ENCODE results near the gene RD3L.
A peak's percentile ranks its signal among the peaks of the same experiment; 100 is the strongest.

Gene RD3L

DNA sequence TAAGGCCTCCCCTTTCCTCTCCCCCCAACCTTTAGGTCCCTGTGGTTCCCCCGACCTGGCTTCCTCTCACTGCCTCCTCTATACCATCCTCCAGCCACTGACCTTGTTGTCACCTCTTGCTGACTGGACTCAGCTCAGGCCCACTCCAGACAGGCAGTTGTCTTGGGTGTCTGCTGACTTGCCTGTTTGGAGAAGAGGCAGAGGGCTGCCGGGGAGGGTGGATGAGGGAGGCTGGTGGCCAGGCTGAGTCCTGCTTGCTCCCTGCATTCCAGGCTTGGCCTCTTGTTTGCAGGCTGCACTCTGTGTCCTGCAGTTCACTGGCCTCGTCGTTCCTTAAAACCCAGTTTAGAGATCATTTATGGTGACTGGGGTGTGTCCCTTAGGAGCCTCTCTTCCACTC is 31.0 kb upstream of the RD3L start:
- H3K27me3 ChIP-seq (replicated peaks in 2 of 5; ENCODE audit: control insufficient read depth in 4 of 5, insufficient read depth in 5 of 5, low read length in 4 of 5): no peaks in the 10 kb centered on the region
- no peaks in the 10 kb centered on the region for H3K4me1 ChIP-seq (ENCODE audit: control extremely low read depth in 1 of 4, control insufficient read depth in 4 of 4, insufficient read depth in 4 of 4, low read length in 3 of 4)
- no peak overlapping the region for H3K4me3 ChIP-seq (ENCODE audit: control insufficient read depth in 1 of 7, extremely low read depth in 1 of 7, insufficient read depth in 4 of 7, low read depth in 2 of 7, low read length in 6 of 7)
- 81% methylated on average over 3 of the region's 4 CpGs for WGBS (ENCODE audit: insufficient coverage)
- no peak for DNase-seq
- no peaks in the 10 kb centered on the region for H3K9me3 ChIP-seq (ENCODE audit: control extremely low read depth in 1 of 5, control insufficient read depth in 4 of 5, insufficient read depth in 2 of 5, low read depth in 1 of 5, low read length in 4 of 5)
- H3K36me3 ChIP-seq (ENCODE audit: control insufficient read depth in 4 of 4, insufficient read depth in 4 of 4, low read length in 3 of 4): no peaks in the 10 kb centered on the region
- POLR2A ChIA-PET: no interaction called here
- CTCF ChIA-PET: interaction anchor here (1.1 to 1.3 kb wide), 2 partner anchors 63 to 67 kb away, joined by 3 to 4 read pairs; no protein-coding TSS in a partner anchor
- no peak overlapping the region for H3K27ac ChIP-seq (ENCODE audit: insufficient read depth in 1 of 2, low read depth in 1 of 2, low read length in 2 of 2, poor library complexity in 1 of 2, severe bottlenecking in 2 of 2)

GRCh38 chr14:103969961-103970360 is 27.6 kb upstream of the RD3L start:
- no peaks in the 10 kb centered on the region for H3K9me3 ChIP-seq (ENCODE audit: control extremely low read depth in 1 of 5, control insufficient read depth in 4 of 5, insufficient read depth in 2 of 5, low read depth in 1 of 5, low read length in 4 of 5)
- WGBS (ENCODE audit: insufficient coverage): 85% methylated on average over 4 of the region's 4 CpGs
- DNase-seq: no peak
- H3K27me3 ChIP-seq (replicated peaks in 2 of 5; ENCODE audit: control insufficient read depth in 4 of 5, insufficient read depth in 5 of 5, low read length in 4 of 5): no peaks in the 10 kb centered on the region
- H3K27ac ChIP-seq (ENCODE audit: insufficient read depth in 1 of 2, low read depth in 1 of 2, low read length in 2 of 2, poor library complexity in 1 of 2, severe bottlenecking in 2 of 2): no peak overlapping the region
- POLR2A ChIA-PET: no interaction called here
- no peaks in the 10 kb centered on the region for H3K4me1 ChIP-seq (ENCODE audit: control extremely low read depth in 1 of 4, control insufficient read depth in 4 of 4, insufficient read depth in 4 of 4, low read length in 3 of 4)
- H3K36me3 ChIP-seq (ENCODE audit: control insufficient read depth in 4 of 4, insufficient read depth in 4 of 4, low read length in 3 of 4): no peaks in the 10 kb centered on the region
- H3K4me3 ChIP-seq (ENCODE audit: control insufficient read depth in 1 of 7, extremely low read depth in 1 of 7, insufficient read depth in 4 of 7, low read depth in 2 of 7, low read length in 6 of 7): no peak overlapping the region
- CTCF ChIA-PET: no interaction called here

- Histone ChIP-seq H3K9me3 (ENCODE audit: control extremely low read depth in 1 of 5, control insufficient read depth in 4 of 5, insufficient read depth in 2 of 5, low read depth in 1 of 5, low read length in 4 of 5) (no peaks in the 10 kb centered on the region), H3K27ac (ENCODE audit: insufficient read depth in 1 of 2, low read depth in 1 of 2, low read length in 2 of 2, poor library complexity in 1 of 2, severe bottlenecking in 2 of 2) (no peak overlapping the region), H3K4me1 (ENCODE audit: control extremely low read depth in 1 of 4, control insufficient read depth in 4 of 4, insufficient read depth in 4 of 4, low read length in 3 of 4) (no peaks in the 10 kb centered on the region), H3K27me3 (replicated peaks in 2 of 5; ENCODE audit: control insufficient read depth in 4 of 5, insufficient read depth in 5 of 5, low read length in 4 of 5) (no peaks in the 10 kb centered on the region), H3K4me3 (ENCODE audit: control insufficient read depth in 1 of 7, extremely low read depth in 1 of 7, insufficient read depth in 4 of 7, low read depth in 2 of 7, low read length in 6 of 7) (no peak overlapping the region), H3K36me3 (ENCODE audit: control insufficient read depth in 4 of 4, insufficient read depth in 4 of 4, low read length in 3 of 4) (no peaks in the 10 kb centered on the region)
- DNase-seq: no peak
- CTCF ChIA-PET: interaction anchor here (0.8 to 1.7 kb wide), 2 partner anchors 14 to 24 kb away, joined by 3 to 4 read pairs; partner anchors contain the start of gene RD3L
- POLR2A ChIA-PET: no interaction called here
These were observed 24.3 kb upstream of the RD3L start for GRCh38 chr14:103966631-103967030.

GRCh38 chr14:103961928-103962578 is 19.7 kb upstream of the RD3L start:
- no peaks in the 10 kb centered on the region for H3K36me3 ChIP-seq (ENCODE audit: control insufficient read depth in 4 of 4, insufficient read depth in 4 of 4, low read length in 3 of 4)
- peaks cover 0 to 3% (median 1%) of the 10 kb centered on the region in 4 experiments for H3K4me1 ChIP-seq (ENCODE audit: control extremely low read depth in 1 of 4, control insufficient read depth in 4 of 4, insufficient read depth in 4 of 4, low read length in 3 of 4)
- H3K4me3 ChIP-seq (ENCODE audit: control insufficient read depth in 1 of 7, extremely low read depth in 1 of 7, insufficient read depth in 4 of 7, low read depth in 2 of 7, low read length in 6 of 7): no peak overlapping the region
- H3K27ac ChIP-seq (ENCODE audit: insufficient read depth in 1 of 2, low read depth in 1 of 2, low read length in 2 of 2, poor library complexity in 1 of 2, severe bottlenecking in 2 of 2): no peak overlapping the region
- CTCF ChIA-PET: interaction anchor here (0.6 kb wide), 1 partner anchor 45 kb away, joined by 3 read pairs; no protein-coding TSS in a partner anchor
- H3K9me3 ChIP-seq (ENCODE audit: control extremely low read depth in 1 of 5, control insufficient read depth in 4 of 5, insufficient read depth in 2 of 5, low read depth in 1 of 5, low read length in 4 of 5): no peaks in the 10 kb centered on the region
- POLR2A ChIA-PET: no interaction called here
- WGBS (ENCODE audit: insufficient coverage): 94% methylated on average over 4 of the region's 5 CpGs
- DNase-seq: no peak
- H3K27me3 ChIP-seq (replicated peaks in 2 of 5; ENCODE audit: control insufficient read depth in 4 of 5, insufficient read depth in 5 of 5, low read length in 4 of 5): no peaks in the 10 kb centered on the region

GRCh38 chr14:103960457-103961055 is 18.2 kb upstream of the RD3L start:
- Histone ChIP-seq H3K36me3 (ENCODE audit: control insufficient read depth in 4 of 4, insufficient read depth in 4 of 4, low read length in 3 of 4) (no peaks in the 10 kb centered on the region), H3K4me1 (ENCODE audit: control extremely low read depth in 1 of 4, control insufficient read depth in 4 of 4, insufficient read depth in 4 of 4, low read length in 3 of 4) (peaks cover 0 to 3% (median 1%) of the 10 kb centered on the region in 4 experiments), H3K27me3 (replicated peaks in 2 of 5; ENCODE audit: control insufficient read depth in 4 of 5, insufficient read depth in 5 of 5, low read length in 4 of 5) (no peaks in the 10 kb centered on the region), H3K27ac (ENCODE audit: insufficient read depth in 1 of 2, low read depth in 1 of 2, low read length in 2 of 2, poor library complexity in 1 of 2, severe bottlenecking in 2 of 2) (no peak overlapping the region), H3K4me3 (ENCODE audit: control insufficient read depth in 1 of 7, extremely low read depth in 1 of 7, insufficient read depth in 4 of 7, low read depth in 2 of 7, low read length in 6 of 7) (peak overlapping the region in 1 of 7 experiments; percentile 28), H3K9me3 (ENCODE audit: control extremely low read depth in 1 of 5, control insufficient read depth in 4 of 5, insufficient read depth in 2 of 5, low read depth in 1 of 5, low read length in 4 of 5) (no peaks in the 10 kb centered on the region)
- POLR2A ChIA-PET: interaction anchor here (0.6 kb wide), 1 partner anchor 8 kb away, joined by 5 read pairs; no protein-coding TSS in a partner anchor
- DNase-seq: no peak
- 58% methylated on average over 9 of the region's 11 CpGs for WGBS (ENCODE audit: insufficient coverage)
- CTCF ChIA-PET: interaction anchor here (0.9 to 1.3 kb wide), 5 partner anchors 19 to 152 kb away, joined by 3 read pairs; no protein-coding TSS in a partner anchor

GRCh38 chr14:103949131-103949790 is 6.9 kb upstream of the RD3L start:
- no peaks in the 10 kb centered on the region for H3K27me3 ChIP-seq (replicated peaks in 2 of 5; ENCODE audit: control insufficient read depth in 4 of 5, insufficient read depth in 5 of 5, low read length in 4 of 5)
- no peak overlapping the region for H3K4me3 ChIP-seq (ENCODE audit: control insufficient read depth in 1 of 7, extremely low read depth in 1 of 7, insufficient read depth in 4 of 7, low read depth in 2 of 7, low read length in 6 of 7)
- peaks cover 0 to 6% (median 0%) of the 10 kb centered on the region in 5 experiments for H3K9me3 ChIP-seq (ENCODE audit: control extremely low read depth in 1 of 5, control insufficient read depth in 4 of 5, insufficient read depth in 2 of 5, low read depth in 1 of 5, low read length in 4 of 5)
- no peaks in the 10 kb centered on the region for H3K4me1 ChIP-seq (ENCODE audit: control extremely low read depth in 1 of 4, control insufficient read depth in 4 of 4, insufficient read depth in 4 of 4, low read length in 3 of 4)
- CTCF ChIA-PET: no interaction called here
- POLR2A ChIA-PET: no interaction called here
- no peak for DNase-seq
- WGBS (ENCODE audit: insufficient coverage): 95% methylated on average over 5 of the region's 5 CpGs
- H3K36me3 ChIP-seq (ENCODE audit: control insufficient read depth in 4 of 4, insufficient read depth in 4 of 4, low read length in 3 of 4): no peaks in the 10 kb centered on the region
- H3K27ac ChIP-seq (ENCODE audit: insufficient read depth in 1 of 2, low read depth in 1 of 2, low read length in 2 of 2, poor library complexity in 1 of 2, severe bottlenecking in 2 of 2): no peak overlapping the region

- Histone ChIP-seq H3K27me3 (replicated peaks in 2 of 5; ENCODE audit: control insufficient read depth in 4 of 5, insufficient read depth in 5 of 5, low read length in 4 of 5) (no peaks in the 10 kb centered on the region), H3K9me3 (ENCODE audit: control extremely low read depth in 1 of 5, control insufficient read depth in 4 of 5, insufficient read depth in 2 of 5, low read depth in 1 of 5, low read length in 4 of 5) (peaks cover 0 to 6% (median 0%) of the 10 kb centered on the region in 5 experiments), H3K36me3 (ENCODE audit: control insufficient read depth in 4 of 4, insufficient read depth in 4 of 4, low read length in 3 of 4) (no peaks in the 10 kb centered on the region), H3K4me1 (ENCODE audit: control extremely low read depth in 1 of 4, control insufficient read depth in 4 of 4, insufficient read depth in 4 of 4, low read length in 3 of 4) (peaks cover 0 to 2% (median 0%) of the 10 kb centered on the region in 4 experiments), H3K27ac (ENCODE audit: insufficient read depth in 1 of 2, low read depth in 1 of 2, low read length in 2 of 2, poor library complexity in 1 of 2, severe bottlenecking in 2 of 2) (no peak overlapping the region), H3K4me3 (ENCODE audit: control insufficient read depth in 1 of 7, extremely low read depth in 1 of 7, insufficient read depth in 4 of 7, low read depth in 2 of 7, low read length in 6 of 7) (no peak overlapping the region)
- CTCF ChIA-PET: interaction anchor here (0.7 to 1.0 kb wide), 2 partner anchors 8 to 17 kb away, joined by 3 read pairs; no protein-coding TSS in a partner anchor
- no peak for DNase-seq
- WGBS (ENCODE audit: insufficient coverage): 100% methylated on average over 1 of the region's 2 CpGs
- POLR2A ChIA-PET: no interaction called here
These were observed 6.1 kb upstream of the RD3L start for GRCh38 chr14:103948442-103948841.
